Upper lobe of left lung (tissue), 6 donors: ENCODE measurements around the gene SYNM. TPM values are rescaled to one million over a fixed set of nuclear protein-coding genes. Genes with fewer than 3 reads are reported as not detected.

Experiments used
- ATAC-seq, 2 donors: fragments of 200-7000 bp; cut with Tn5 transposase; one replicate each; pipeline ENCODE4 v1.9.1; 2022; ENCODE audit warnings: mild to moderate bottlenecking in 2 of 2, moderate library complexity in 2 of 2; ENCODE audit not compliant: low FRiP score in 2 of 2
- DNase-seq, 2 donors: peaks; one replicate each; pipeline ENCODE4 v3.0.0-alpha.2; 2019 to 2020
- H3K27ac ChIP-seq, 4 donors: fragments of 200-600 bp; sonication (generic); one replicate each; pipeline ENCODE4 v1.5.1; 2016 to 2019
- H3K27me3 ChIP-seq, 4 donors: fragments of 200-600 bp; sonication (generic); one replicate each; pipeline ENCODE4 v1.5.1; 2017 to 2019
- H3K36me3 ChIP-seq, 4 donors: fragments of 200-600 bp; sonication (generic); one replicate each; pipeline ENCODE4 v1.5.1; 2016 to 2019
- H3K4me1 ChIP-seq, 4 donors: fragments of 200-600 bp; sonication (generic); one replicate each; pipeline ENCODE4 v1.5.1; 2018 to 2019
- H3K4me3 ChIP-seq, 4 donors: fragments of 200-600 bp; sonication (generic); one replicate each; pipeline ENCODE4 v1.5.1; 2017 to 2019; ENCODE audit warnings: mild to moderate bottlenecking in 2 of 4, moderate library complexity in 1 of 4
- H3K9me3 ChIP-seq, 4 donors: fragments of 200-600 bp; sonication (generic); one replicate each; pipeline ENCODE4 v1.5.1; 2018 to 2019
- CTCF ChIP-seq, 6 experiments: fragments of 450-650 bp in 4 of 6; fragments of 200-600 bp in 2 of 6; sonication (generic) in 2 of 6; IDR thresholded peaks; one replicate each; pipeline ENCODE4 v1.5.1; 2016 to 2019; ENCODE audit warnings: antibody characterized with exemption in 6 of 6
- EP300 ChIP-seq, 4 donors: sonication (generic); formaldehyde crosslinking; IDR thresholded peaks; one replicate each; pipeline ENCODE4 v1.5.1; 2017; ENCODE audit warnings: antibody characterized with exemption in 4 of 4, control low read depth in 2 of 4
- POLR2A ChIP-seq, 4 donors: fragments of 450-650 bp; IDR thresholded peaks; one replicate each; pipeline ENCODE4 v1.5.1; 2016 to 2017; ENCODE audit warnings: antibody characterized with exemption in 4 of 4, mild to moderate bottlenecking in 2 of 4
- POLR2AphosphoS5 ChIP-seq, 2 donors: sonication (generic); formaldehyde crosslinking; IDR thresholded peaks; one replicate each; pipeline ENCODE4 v1.5.1; 2017; ENCODE audit warnings: antibody characterized with exemption in 2 of 2
- WGBS, 2 donors: methylation state at CpG; one replicate each; pipeline ENCODE4 v1.1.5; 2017 to 2018; 5-methylcytosine and 5-hydroxymethylcytosine counted together
- total RNA-seq, 6 donors: library from RNA; depleted of rRNA in 4 of 6; stranded (reverse); fragments of >200 nt in 4 of 6; gene quantifications; one replicate each; pipeline versions ENCODE4 v1.1.0 to v1.2.1, GENCODE V29; 2016 to 2021
- donor health status: DM: no; HTN: no; CAD: no; lungs with moderate emphysema.
- donor health status: DM: no; HTN: yes; CAD: no; lungs with severe emphysema.

Gene SYNM
- total RNA-seq, 6 donors from 2014 or later: 8.2 to 50.1 (median 19.1) TPM

DNA sequence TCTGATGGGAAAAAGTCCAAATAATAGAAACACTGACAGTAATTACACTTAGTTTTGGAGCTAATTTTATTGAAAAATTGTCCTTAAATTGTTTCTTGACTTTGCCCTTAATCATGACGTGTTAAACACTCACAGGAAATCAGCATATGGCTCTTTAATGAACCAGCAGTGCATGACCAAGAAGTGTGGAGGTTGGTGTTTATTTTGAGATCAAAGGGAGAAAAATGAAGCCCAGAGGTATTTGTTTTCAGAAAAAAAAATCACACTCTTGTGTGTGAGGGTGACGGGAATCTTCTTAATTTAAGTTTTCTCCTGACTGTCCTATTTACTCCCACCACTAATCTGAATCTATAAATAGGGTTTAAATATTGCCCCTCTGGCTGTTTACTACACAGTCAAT is 28.8 kb upstream of the SYNM start:
- DNase-seq: no peak
- Histone ChIP-seq H3K4me3 (peak overlapping the region in 2 of 4 donors; percentile 39 to 41), H3K4me1 (peaks cover 0 to 4% (median 0%) of the 10 kb centered on the region in 4 donors), H3K9me3 (no peaks in the 10 kb centered on the region), H3K27ac (peak overlapping the region in 1 of 4 donors; percentile 45), H3K27me3 (no peaks in the 10 kb centered on the region), H3K36me3 (no peaks in the 10 kb centered on the region)
- TF ChIP-seq EP300 (IDR thresholded peaks at IDR 0.05) (no peak), CTCF (IDR thresholded peaks at IDR 0.05) (no peak), POLR2AphosphoS5 (IDR thresholded peaks at IDR 0.05) (no peak), POLR2A (IDR thresholded peaks at IDR 0.05) (no peak)
- no peak for ATAC-seq
- WGBS, 2 donors: 49 to 58% methylated on average over 2 of the region's 2 CpGs

- 6 to 8% methylated on average over 10 of the region's 10 CpGs for WGBS, 2 donors
- H3K27ac ChIP-seq: peak overlapping the region in 1 of 4 donors; percentile 45
- peaks cover 0 to 4% (median 0%) of the 10 kb centered on the region in 4 donors for H3K4me1 ChIP-seq
Observed at GRCh38 chr15:99076555-99077308, 28.1 kb upstream of the SYNM start.

DNA sequence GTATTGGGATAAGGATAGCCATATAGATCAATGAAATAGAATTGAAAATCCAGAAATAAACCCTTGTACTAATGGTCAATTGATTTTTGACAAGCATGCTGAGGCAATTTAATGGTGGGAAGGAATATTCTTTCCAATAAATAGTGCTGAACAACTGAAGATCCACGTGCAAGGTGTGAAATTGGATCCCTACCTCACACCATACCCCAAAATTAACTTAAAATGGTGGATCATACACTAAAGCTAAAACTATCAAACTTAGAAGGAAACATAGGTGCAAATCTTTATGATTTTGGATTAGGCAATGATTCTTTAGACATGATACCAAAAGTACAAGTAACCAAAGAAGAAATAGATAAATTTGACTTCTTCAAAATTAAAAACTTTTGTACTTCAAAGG is 22.1 kb upstream of the SYNM start:
- Histone ChIP-seq H3K9me3 (no peaks in the 10 kb centered on the region), H3K27me3 (no peaks in the 10 kb centered on the region), H3K27ac (no peak overlapping the region), H3K4me1 (no peaks in the 10 kb centered on the region), H3K36me3 (no peaks in the 10 kb centered on the region), H3K4me3 (no peak overlapping the region)
- no peak for TF ChIP-seq EP300 (IDR thresholded peaks at IDR 0.05)
- 82 to 95% methylated on average over 1 of the region's 1 CpG for WGBS, 2 donors
- ATAC-seq (no peak), DNase-seq (no peak)

More at GRCh38 chr15:99076555-99077308, 28.1 kb upstream of the SYNM start:
- no peaks in the 10 kb centered on the region for H3K27me3 ChIP-seq
- H3K9me3 ChIP-seq: no peaks in the 10 kb centered on the region
- H3K4me3 ChIP-seq: peak overlapping the region in 2 of 4 donors; percentile 39 to 41
- TF ChIP-seq POLR2A (IDR thresholded peaks at IDR 0.05) (no peak), CTCF (IDR thresholded peaks at IDR 0.05) (peak; percentile 78 to 86 (median 84)), POLR2AphosphoS5 (IDR thresholded peaks at IDR 0.05) (no peak), EP300 (IDR thresholded peaks at IDR 0.05) (no peak)
- ATAC-seq (peak; percentile 81 to 95), DNase-seq (peak in 1 of 2 donors; percentile 50)
- no peaks in the 10 kb centered on the region for H3K36me3 ChIP-seq

- WGBS, 2 donors: 94 to 97% methylated on average over 10 of the region's 10 CpGs
- no peak overlapping the region for H3K27ac ChIP-seq
- no peaks in the 10 kb centered on the region for H3K9me3 ChIP-seq
- DNase-seq (no peak), ATAC-seq (no peak)
- H3K4me3 ChIP-seq: no peak overlapping the region
- TF ChIP-seq CTCF (IDR thresholded peaks at IDR 0.05) (no peak), POLR2AphosphoS5 (IDR thresholded peaks at IDR 0.05) (no peak), EP300 (IDR thresholded peaks at IDR 0.05) (no peak), POLR2A (IDR thresholded peaks at IDR 0.05) (no peak)
- H3K36me3 ChIP-seq: no peaks in the 10 kb centered on the region
- no peaks in the 10 kb centered on the region for H3K27me3 ChIP-seq
- no peaks in the 10 kb centered on the region for H3K4me1 ChIP-seq
Observed at GRCh38 chr15:99084965-99085364, 19.9 kb upstream of the SYNM start.

GRCh38 chr15:99085413-99086326 is 19.2 kb upstream of the SYNM start:
- Histone ChIP-seq H3K4me1 (no peaks in the 10 kb centered on the region), H3K4me3 (no peak overlapping the region), H3K36me3 (no peaks in the 10 kb centered on the region), H3K27me3 (no peaks in the 10 kb centered on the region), H3K27ac (no peak overlapping the region), H3K9me3 (no peaks in the 10 kb centered on the region)
- DNase-seq: no peak
- TF ChIP-seq CTCF (IDR thresholded peaks at IDR 0.05) (no peak), EP300 (IDR thresholded peaks at IDR 0.05) (no peak), POLR2A (IDR thresholded peaks at IDR 0.05) (no peak), POLR2AphosphoS5 (IDR thresholded peaks at IDR 0.05) (no peak)
- 86 to 90% methylated on average over 8 of the region's 8 CpGs for WGBS, 2 donors
- ATAC-seq: no peak
